NB4 (cell line): ENCODE measurements around the gene FUZ.

Experiments
- CTCF ChIP-seq: IDR thresholded peaks from one replicate; pipeline ENCODE4 v1.5.1; 2012; ENCODE audit warnings: low read depth, low read length
- MAX ChIP-seq: IDR thresholded peaks from 2 replicates; pipeline ENCODE4 v1.6.1; 2011; ENCODE audit warnings: low read depth, low read length
- MYC ChIP-seq: IDR thresholded peaks from 2 replicates; pipeline ENCODE4 v1.6.1; 2011; ENCODE audit warnings: low read depth, low read length
- POLR2A ChIP-seq: IDR thresholded peaks from 2 replicates; pipeline ENCODE4 v1.6.1; 2011; ENCODE audit warnings: mild to moderate bottlenecking; ENCODE audit not compliant: insufficient read length; ENCODE audit errors: extremely low read depth

GRCh38 chr19:49800771-49801170, 12.3 kb downstream of the FUZ start:
- no peak for TF ChIP-seq CTCF
- no peak for TF ChIP-seq POLR2A
- no peak for TF ChIP-seq MAX
- no peak for TF ChIP-seq MYC
